Coronary artery (tissue), 2 donors: ENCODE measurements around the gene ARHGEF39.

Source experiments
- DNase-seq: peaks from one replicate; pipeline ENCODE4 v3.0.0-alpha.2; 2017; ENCODE audit warnings: low spot score
- H3K27ac ChIP-seq, 2 donors: fragments of 200-600 bp; sonication (generic); one replicate each; pipeline ENCODE4 v1.5.1; 2016 to 2019
- H3K4me3 ChIP-seq: fragments of 200-600 bp; sonication (generic); 2 replicates; pipeline ENCODE4 v1.5.1; 2016; ENCODE audit warnings: mild to moderate bottlenecking, moderate library complexity
- TF ChIP-seq, protein P1 (sequence below): fragments of 200-600 bp; sonication (generic); IDR thresholded peaks from one replicate; pipeline ENCODE4 v1.5.1; 2019; ENCODE audit warnings: antibody characterized with exemption

Gene ARHGEF39

DNA sequence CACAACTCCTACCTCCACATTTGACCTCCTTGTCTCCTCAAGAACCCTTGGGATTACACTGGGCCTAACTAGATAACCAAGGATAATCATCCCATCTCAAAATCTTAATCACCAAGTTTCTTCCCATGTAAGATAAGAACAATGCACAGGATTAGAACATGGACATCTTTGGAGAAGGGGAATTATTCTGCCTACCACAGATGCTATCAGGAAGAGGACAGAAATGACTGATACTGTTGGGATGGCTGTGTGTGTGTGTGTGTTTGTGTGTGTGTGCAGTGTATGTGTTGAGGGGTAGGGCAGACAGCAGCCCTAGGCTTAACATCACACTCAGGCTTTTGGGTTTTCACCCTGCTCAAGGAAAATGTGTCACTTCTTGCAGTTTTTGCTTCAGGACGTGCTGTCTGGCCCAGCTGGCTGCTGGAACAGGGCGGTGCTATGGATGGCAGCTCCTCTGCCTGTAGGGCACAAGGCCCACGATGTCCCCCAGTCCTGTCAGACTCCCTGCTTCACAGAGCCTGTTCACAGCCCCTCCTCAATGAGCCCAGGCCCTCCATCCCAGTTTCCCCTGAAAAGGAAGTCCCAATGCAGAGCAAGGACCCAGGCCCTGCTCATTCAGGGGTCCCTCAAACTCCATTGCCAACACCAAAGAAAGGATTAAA, 16.5 kb upstream of the ARHGEF39 start:
- H3K27ac ChIP-seq, result peak overlapping the region; percentile 46 to 96
- no peak for DNase-seq
- TF ChIP-seq, protein P1, sequence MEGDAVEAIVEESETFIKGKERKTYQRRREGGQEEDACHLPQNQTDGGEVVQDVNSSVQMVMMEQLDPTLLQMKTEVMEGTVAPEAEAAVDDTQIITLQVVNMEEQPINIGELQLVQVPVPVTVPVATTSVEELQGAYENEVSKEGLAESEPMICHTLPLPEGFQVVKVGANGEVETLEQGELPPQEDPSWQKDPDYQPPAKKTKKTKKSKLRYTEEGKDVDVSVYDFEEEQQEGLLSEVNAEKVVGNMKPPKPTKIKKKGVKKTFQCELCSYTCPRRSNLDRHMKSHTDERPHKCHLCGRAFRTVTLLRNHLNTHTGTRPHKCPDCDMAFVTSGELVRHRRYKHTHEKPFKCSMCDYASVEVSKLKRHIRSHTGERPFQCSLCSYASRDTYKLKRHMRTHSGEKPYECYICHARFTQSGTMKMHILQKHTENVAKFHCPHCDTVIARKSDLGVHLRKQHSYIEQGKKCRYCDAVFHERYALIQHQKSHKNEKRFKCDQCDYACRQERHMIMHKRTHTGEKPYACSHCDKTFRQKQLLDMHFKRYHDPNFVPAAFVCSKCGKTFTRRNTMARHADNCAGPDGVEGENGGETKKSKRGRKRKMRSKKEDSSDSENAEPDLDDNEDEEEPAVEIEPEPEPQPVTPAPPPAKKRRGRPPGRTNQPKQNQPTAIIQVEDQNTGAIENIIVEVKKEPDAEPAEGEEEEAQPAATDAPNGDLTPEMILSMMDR, result no peak
- peak overlapping the region; percentile 82 for H3K4me3 ChIP-seq

- Histone ChIP-seq H3K4me3 (no peak overlapping the region), H3K27ac (peak overlapping the region; percentile 46 to 96)
- TF ChIP-seq, protein P1, result no peak
- DNase-seq, result no peak
These were observed 15.5 kb upstream of the ARHGEF39 start for GRCh38 chr9:35680331-35681105.

GRCh38 chr9:35679766-35680330, 14.9 kb upstream of the ARHGEF39 start:
- no peak for DNase-seq
- TF ChIP-seq, protein P1, result no peak
- H3K27ac ChIP-seq, result peak overlapping the region in 1 of 2 donors; percentile 96
- no peak overlapping the region for H3K4me3 ChIP-seq

DNA sequence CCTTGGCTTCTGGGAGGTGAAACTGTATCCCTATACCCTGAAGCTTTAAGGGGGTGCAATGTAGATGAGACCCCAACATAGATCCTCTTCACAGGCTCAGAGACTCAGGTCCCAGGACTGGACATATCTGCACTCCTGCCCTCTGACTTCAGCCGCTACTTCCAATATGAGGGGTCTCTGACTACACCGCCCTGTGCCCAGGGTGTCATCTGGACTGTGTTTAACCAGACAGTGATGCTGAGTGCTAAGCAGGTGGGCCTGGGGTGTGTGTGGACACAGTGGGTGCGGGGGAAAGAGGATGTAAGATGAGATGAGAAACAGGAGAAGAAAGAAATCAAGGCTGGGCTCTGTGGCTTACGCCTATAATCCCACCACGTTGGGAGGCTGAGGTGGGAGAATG, 14.1 kb upstream of the ARHGEF39 start:
- H3K4me3 ChIP-seq, result no peak overlapping the region
- H3K27ac ChIP-seq, result peak overlapping the region in 1 of 2 donors; percentile 7
- no peak for DNase-seq
- TF ChIP-seq, protein P1, result no peak

GRCh38 chr9:35675732-35676392, 10.9 kb upstream of the ARHGEF39 start:
- H3K4me3 ChIP-seq, result peak overlapping the region; percentile 73
- TF ChIP-seq, protein P1, result no peak
- H3K27ac ChIP-seq, result no peak overlapping the region
- DNase-seq, result no peak

DNA sequence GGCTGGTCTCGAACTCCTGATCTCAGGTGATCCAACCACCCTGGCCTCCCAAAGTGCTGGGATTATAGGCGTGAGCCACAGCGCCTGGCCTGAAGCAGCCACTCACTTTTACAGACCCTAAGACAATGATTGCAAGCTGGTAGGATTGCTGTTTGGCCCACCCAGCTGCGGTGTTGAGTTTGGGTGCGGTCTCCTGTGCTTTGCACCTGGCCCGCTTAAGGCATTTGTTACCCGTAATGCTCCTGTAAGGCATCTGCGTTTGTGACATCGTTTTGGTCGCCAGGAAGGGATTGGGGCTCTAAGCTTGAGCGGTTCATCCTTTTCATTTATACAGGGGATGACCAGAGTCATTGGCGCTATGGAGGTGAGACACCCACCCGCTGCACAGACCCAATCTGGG, 10.2 kb upstream of the ARHGEF39 start:
- Histone ChIP-seq H3K27ac (no peak overlapping the region), H3K4me3 (peak overlapping the region; percentile 73)
- TF ChIP-seq, protein P1, result no peak
- DNase-seq, result no peak
